IPS-18a (cell line): ENCODE results near the gene EEF1B2.
"Not testable (repeated sequence)": the region's sequence is repeated elsewhere in the genome, so short reads cannot be mapped to it uniquely, and the experiment has no call there.

Experiments
- H3K27ac ChIP-seq: one replicate; pipeline ENCODE4 v1.5.1; 2013; ENCODE audit warnings: low read length
- H3K27me3 ChIP-seq: one replicate; pipeline ENCODE4 v1.6.1; 2013; ENCODE audit warnings: mild to moderate bottlenecking, low read length; ENCODE audit not compliant: control insufficient read depth, insufficient read depth
- H3K36me3 ChIP-seq: one replicate; pipeline ENCODE4 v1.6.1; 2013; ENCODE audit warnings: low read depth, low read length; ENCODE audit not compliant: control insufficient read depth
- H3K4me1 ChIP-seq: one replicate; pipeline ENCODE4 v1.6.1; 2013; ENCODE audit warnings: low read depth, low read length; ENCODE audit not compliant: control insufficient read depth
- H3K4me3 ChIP-seq: one replicate; pipeline ENCODE4 v1.5.1; 2013; ENCODE audit warnings: low read length
- H3K9ac ChIP-seq: one replicate; pipeline ENCODE4 v1.6.1; 2013; ENCODE audit warnings: mild to moderate bottlenecking, low read length, moderate library complexity
- H3K9me3 ChIP-seq: one replicate; pipeline ENCODE4 v1.6.1; 2013; ENCODE audit warnings: low read depth, low read length; ENCODE audit not compliant: control insufficient read depth

EEF1B2 gene

DNA sequence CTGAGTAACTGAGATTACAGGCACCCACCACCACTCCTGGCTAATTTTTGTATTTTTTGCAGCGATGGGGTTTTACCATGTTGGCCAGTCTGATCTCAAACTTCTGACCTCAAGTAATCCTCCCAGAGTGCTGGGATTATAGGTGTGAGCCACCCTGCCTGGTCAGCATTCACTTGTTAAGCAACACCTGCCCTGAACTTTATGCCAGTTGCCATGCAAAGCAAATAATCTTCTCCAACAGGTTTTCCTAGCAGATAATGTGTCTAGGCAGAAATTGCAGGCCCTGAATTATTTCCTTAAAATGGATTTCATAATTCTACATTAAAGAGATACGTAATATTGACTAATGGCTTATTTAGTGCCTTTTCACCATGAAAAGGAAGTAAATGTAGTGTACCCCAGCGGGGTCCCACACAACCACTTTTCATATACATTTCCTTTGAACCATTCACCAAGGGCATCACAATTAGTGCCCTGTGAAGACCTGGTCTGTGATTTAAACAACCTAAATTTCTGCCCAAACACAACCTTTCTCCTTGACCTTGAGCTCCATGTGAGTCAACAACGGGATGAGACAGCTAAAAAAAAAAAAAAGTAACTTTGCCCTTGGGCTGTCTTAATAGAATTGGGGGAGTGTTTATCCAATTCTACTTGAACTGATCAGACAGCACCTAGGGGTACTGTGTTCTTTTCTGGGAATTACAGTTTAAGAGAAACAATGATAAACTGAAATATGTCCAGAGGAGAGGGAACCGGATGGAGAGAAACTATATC is 41.6 kb downstream of the EEF1B2 start:
- H3K27ac ChIP-seq, result no peak overlapping the region
- H3K36me3 ChIP-seq, result no peaks in the 10 kb centered on the region
- H3K4me3 ChIP-seq, result no peak overlapping the region
- H3K27me3 ChIP-seq, result no peaks in the 10 kb centered on the region
- peaks cover 6% of the 10 kb centered on the region for H3K4me1 ChIP-seq
- H3K9me3 ChIP-seq, result no peaks in the 10 kb centered on the region
- H3K9ac ChIP-seq, result no peak overlapping the region

DNA sequence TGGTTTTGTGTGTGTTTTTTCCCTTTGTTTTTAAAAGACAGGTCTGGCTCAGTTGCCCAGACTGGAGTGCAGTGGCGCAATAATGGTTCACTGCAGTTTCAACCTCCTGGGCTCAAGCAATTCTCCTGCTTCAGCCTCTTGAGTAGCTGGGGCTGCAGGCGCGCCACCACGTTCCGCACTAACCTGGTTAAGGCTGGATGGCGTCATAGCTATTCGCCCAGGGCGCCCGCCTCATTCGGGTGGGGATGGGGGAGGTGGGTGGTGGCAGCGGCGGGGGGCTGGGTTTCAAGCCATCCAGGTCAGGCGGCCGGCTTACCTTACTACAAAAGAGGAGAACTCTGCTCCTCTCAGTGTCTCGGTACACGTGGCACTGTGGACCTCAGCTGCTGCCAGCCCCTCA is 42.8 kb downstream of the EEF1B2 start:
- Histone ChIP-seq H3K4me1 (peaks cover 6% of the 10 kb centered on the region), H3K27me3 (no peaks in the 10 kb centered on the region), H3K27ac (no peak overlapping the region), H3K4me3 (no peak overlapping the region), H3K9me3 (no peaks in the 10 kb centered on the region), H3K9ac (no peak overlapping the region), H3K36me3 (no peaks in the 10 kb centered on the region)

DNA sequence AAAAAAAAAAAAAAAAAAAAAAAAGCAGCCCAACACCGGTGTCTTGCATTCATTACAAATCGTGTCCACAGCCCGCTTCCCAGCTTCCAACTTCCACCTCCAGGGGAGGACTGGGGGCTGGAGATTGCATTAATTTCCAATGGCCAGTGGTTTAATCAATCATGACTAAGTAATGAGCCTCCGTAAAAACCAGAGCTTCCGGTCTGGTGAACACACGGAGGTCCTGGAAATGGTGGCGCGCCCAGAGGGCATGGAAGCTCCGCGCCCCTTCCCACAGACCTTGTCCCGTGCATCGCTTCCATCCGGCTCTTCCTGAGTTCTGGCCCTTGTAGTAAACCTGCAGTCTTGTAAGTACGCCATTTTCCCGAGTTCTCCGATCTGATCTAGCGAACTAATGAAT is 43.6 kb downstream of the EEF1B2 start:
- H3K9me3 ChIP-seq, result no peaks in the 10 kb centered on the region
- no peak overlapping the region for H3K27ac ChIP-seq
- no peaks in the 10 kb centered on the region for H3K36me3 ChIP-seq
- H3K4me3 ChIP-seq, result no peak overlapping the region
- H3K4me1 ChIP-seq, result peaks cover 6% of the 10 kb centered on the region
- no peaks in the 10 kb centered on the region for H3K27me3 ChIP-seq
- H3K9ac ChIP-seq, result no peak overlapping the region

DNA sequence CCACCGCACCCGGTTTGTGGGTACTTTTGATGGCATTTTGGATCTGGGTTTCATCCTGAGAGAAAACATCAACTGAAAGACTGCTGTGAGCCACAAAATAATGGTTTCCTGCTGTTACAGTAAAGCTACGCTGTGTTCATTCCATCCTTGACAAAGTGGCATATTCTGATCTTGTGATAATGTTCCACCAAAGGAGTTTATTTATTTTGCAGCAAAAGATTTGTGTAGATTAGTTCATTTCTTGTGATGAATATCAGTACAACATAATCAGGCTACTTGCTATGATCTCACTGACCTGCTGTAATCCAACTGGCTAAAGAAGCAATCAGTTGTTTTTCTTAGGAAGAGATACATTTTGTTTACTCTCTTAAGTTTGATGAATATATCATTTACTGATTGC is 45.0 kb downstream of the EEF1B2 start:
- H3K4me3 ChIP-seq, result no peak overlapping the region
- H3K9ac ChIP-seq, result no peak overlapping the region
- no peak overlapping the region for H3K27ac ChIP-seq
- no peaks in the 10 kb centered on the region for H3K27me3 ChIP-seq
- no peaks in the 10 kb centered on the region for H3K36me3 ChIP-seq
- H3K9me3 ChIP-seq, result no peaks in the 10 kb centered on the region
- H3K4me1 ChIP-seq, result peaks cover 6% of the 10 kb centered on the region

DNA sequence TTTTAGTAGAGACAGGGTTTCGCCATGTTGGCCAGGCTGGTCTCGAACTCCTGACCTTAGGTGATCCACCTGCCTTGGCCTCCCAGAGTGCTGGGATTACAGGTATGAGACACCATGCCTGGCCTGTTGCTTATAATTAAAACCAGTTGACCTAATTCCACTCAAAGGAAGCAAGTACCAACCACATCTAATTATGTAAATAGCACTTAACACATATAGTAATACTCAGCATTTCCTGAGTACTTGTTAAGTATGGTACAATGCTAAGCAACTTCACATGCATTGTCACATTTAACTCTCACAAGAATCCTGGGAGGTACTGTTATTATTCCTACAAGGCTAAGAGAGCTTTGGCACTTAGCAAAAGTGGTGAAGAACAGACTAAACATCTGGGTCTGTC is 47.6 kb downstream of the EEF1B2 start:
- not testable (repeated sequence) for H3K27me3 ChIP-seq, H3K9me3 ChIP-seq, H3K4me3 ChIP-seq, H3K9ac ChIP-seq, H3K4me1 ChIP-seq, H3K36me3 ChIP-seq, H3K27ac ChIP-seq

DNA sequence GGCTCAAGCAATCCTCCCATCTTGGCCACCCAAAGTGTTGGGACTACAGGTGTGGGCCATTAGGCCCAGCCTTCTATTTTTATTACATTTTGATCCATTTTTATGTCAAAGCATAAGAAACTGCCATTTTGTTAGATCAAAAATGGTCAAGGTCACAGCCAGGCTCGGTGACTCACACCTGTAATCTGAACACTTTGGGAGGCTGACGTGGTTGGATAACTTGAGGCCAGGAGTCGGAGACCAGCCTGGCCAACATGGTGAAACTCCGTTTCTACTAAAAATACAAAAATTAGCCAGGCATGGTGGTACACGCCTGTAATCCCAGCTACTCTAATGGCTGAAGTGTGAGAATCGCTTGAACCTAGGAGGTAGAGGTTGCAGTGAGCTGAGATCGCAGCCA is 49.2 kb downstream of the EEF1B2 start:
- no peak overlapping the region for H3K27ac ChIP-seq
- peaks cover 18% of the 10 kb centered on the region for H3K4me1 ChIP-seq
- H3K9ac ChIP-seq, result no peak overlapping the region
- no peaks in the 10 kb centered on the region for H3K36me3 ChIP-seq
- H3K27me3 ChIP-seq, result no peaks in the 10 kb centered on the region
- H3K9me3 ChIP-seq, result no peaks in the 10 kb centered on the region
- no peak overlapping the region for H3K4me3 ChIP-seq

DNA sequence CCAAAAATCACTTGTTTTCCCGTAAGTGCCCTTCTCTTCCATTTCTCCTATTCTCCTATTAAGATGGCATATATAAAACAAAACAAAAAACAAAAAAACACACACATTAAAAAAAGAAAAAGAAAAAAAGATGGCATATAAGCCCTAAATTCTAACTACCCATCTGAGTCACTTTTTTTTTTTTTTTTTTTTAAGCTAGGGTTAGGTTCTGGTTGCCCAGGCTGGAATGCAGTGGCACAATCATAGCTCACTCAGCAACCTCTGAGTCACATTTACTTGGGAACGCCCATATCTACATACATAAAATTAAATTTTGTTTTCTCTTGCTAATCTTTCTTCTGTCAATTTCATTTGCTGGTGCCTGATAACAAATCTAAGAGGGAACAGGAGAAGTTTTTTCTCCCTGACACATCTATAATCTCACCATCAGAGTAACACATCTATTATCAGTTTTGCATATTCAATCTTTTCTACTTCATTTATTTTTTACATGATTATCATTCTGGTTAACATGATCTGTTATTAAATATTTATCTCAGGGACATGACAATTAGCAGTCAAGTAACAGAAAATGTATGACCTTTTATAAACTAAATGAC is 52.1 kb downstream of the EEF1B2 start:
- Histone ChIP-seq H3K9ac (no peak overlapping the region), H3K27me3 (no peaks in the 10 kb centered on the region), H3K4me1 (peaks cover 19% of the 10 kb centered on the region), H3K27ac (no peak overlapping the region), H3K4me3 (no peak overlapping the region), H3K9me3 (no peaks in the 10 kb centered on the region), H3K36me3 (no peaks in the 10 kb centered on the region)
